Measurements from ENCODE around the gene RACK1.

- TF ChIP-seq, protein P1, sequence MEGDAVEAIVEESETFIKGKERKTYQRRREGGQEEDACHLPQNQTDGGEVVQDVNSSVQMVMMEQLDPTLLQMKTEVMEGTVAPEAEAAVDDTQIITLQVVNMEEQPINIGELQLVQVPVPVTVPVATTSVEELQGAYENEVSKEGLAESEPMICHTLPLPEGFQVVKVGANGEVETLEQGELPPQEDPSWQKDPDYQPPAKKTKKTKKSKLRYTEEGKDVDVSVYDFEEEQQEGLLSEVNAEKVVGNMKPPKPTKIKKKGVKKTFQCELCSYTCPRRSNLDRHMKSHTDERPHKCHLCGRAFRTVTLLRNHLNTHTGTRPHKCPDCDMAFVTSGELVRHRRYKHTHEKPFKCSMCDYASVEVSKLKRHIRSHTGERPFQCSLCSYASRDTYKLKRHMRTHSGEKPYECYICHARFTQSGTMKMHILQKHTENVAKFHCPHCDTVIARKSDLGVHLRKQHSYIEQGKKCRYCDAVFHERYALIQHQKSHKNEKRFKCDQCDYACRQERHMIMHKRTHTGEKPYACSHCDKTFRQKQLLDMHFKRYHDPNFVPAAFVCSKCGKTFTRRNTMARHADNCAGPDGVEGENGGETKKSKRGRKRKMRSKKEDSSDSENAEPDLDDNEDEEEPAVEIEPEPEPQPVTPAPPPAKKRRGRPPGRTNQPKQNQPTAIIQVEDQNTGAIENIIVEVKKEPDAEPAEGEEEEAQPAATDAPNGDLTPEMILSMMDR (IDR thresholded peaks at IDR 0.05) = no peak
- no peak for TF ChIP-seq POLR2AphosphoS5 (IDR thresholded peaks at IDR 0.05)
- no peak for TF ChIP-seq POLR2A (IDR thresholded peaks at IDR 0.05; ENCODE audit: low read depth)
These were observed 11.6 kb upstream of the RACK1 start for GRCh38 chr5:181255276-181255675.

All from esophagus muscularis mucosa (tissue), 3 donors.